Endothelial cell of umbilical vein (primary cell): ENCODE measurements around the gene NAA16.
"Not testable (repeated sequence)": the region's sequence is repeated elsewhere in the genome, so short reads cannot be mapped to it uniquely, and the experiment has no call there.

ENCODE experiments used
- CTCF ChIP-seq, 2 donors: IDR thresholded peaks; 1 replicate in 1 of 2; 2 replicates in 1 of 2; pipeline ENCODE4 v1.5.1; 2011; ENCODE audit warnings: low read length in 2 of 2, mild to moderate bottlenecking in 2 of 2, moderate library complexity in 2 of 2, control low read depth in 1 of 2, inconsistent platforms in 1 of 2, low read depth in 1 of 2; ENCODE audit not compliant: insufficient read depth in 1 of 2; ENCODE audit errors: extremely low read depth in 1 of 2
- EZH2 ChIP-seq: IDR thresholded peaks from 2 replicates; pipeline ENCODE4 v1.6.1; 2012; ENCODE audit warnings: borderline replicate concordance, low read depth, mild to moderate bottlenecking, moderate library complexity, low read length, inconsistent platforms; ENCODE audit not compliant: severe bottlenecking
- FOS ChIP-seq: IDR thresholded peaks from 2 replicates; pipeline ENCODE4 v1.6.1; 2011; ENCODE audit warnings: mild to moderate bottlenecking, low read length, moderate library complexity, borderline replicate concordance; ENCODE audit not compliant: insufficient read depth
- MAX ChIP-seq: IDR thresholded peaks from 2 replicates; pipeline ENCODE4 v1.6.1; 2011; ENCODE audit not compliant: insufficient read depth, insufficient read length

- TF ChIP-seq CTCF (IDR thresholded peaks at IDR 0.05; ENCODE audit: extremely low read depth in 1 of 2, insufficient read depth in 1 of 2, low read depth in 1 of 2, low read length in 2 of 2); MAX; EZH2; FOS: not testable (repeated sequence)
These were observed 112.2 kb downstream of the NAA16 start for GRCh38 chr13:41423259-41423658.
